A549 (cell line): Measurements from ENCODE around the gene BNIPL.

Experiments used
- BHLHE40 ChIP-seq: IDR thresholded peaks from 2 replicates; pipeline ENCODE4 v1.6.1; 2012; ENCODE audit warnings: low read depth, low read length, inconsistent platforms
- CTCF ChIP-seq: fragments of >200 bp; sonication (Bioruptor Twin); formaldehyde crosslinking; IDR thresholded peaks from 3 replicates; pipeline ENCODE4 v1.5.1; 2016
- E2F6 ChIP-seq: IDR thresholded peaks from 2 replicates; pipeline ENCODE4 v1.6.1; 2012; ENCODE audit warnings: low read depth, borderline replicate concordance
- POLR2A ChIP-seq: IDR thresholded peaks from 2 replicates; pipeline ENCODE4 v1.6.1; 2012; ENCODE audit warnings: mild to moderate bottlenecking, low read length

- TF ChIP-seq E2F6 = peak; percentile 48; the same call in 1 of the 2 replicates
- no peak for TF ChIP-seq CTCF
- peak; percentile 60 for TF ChIP-seq POLR2A
- TF ChIP-seq BHLHE40 = no peak
Observed at GRCh38 chr1:151060007-151060656, 23.7 kb downstream of the BNIPL start, which contains the start of gene MLLT11.
